Naive B cell (primary cell): Measurements from ENCODE around the gene MYO1D. TPM values are rescaled to one million over a fixed set of nuclear protein-coding genes. Genes with fewer than 3 reads are reported as not detected.
A peak's percentile ranks its signal among the peaks of the same experiment; 100 is the strongest.
"Not testable (repeated sequence)": the region's sequence is repeated elsewhere in the genome, so short reads cannot be mapped to it uniquely, and the experiment has no call there.

Experiments
- ATAC-seq, 2 donors: fragments of 150-1000 bp; cut with Tn5 transposase; 2 replicates each; pipeline ENCODE4 v1.10.0; 2021; ENCODE audit warnings: low read depth in 2 of 2, mild to moderate bottlenecking in 2 of 2, moderate library complexity in 2 of 2
- DNase-seq: peaks from one replicate; pipeline ENCODE4 v3.0.0; 2022
- H3K27ac Mint-ChIP-seq, 6 donors: one replicate each; pipeline ENCODE4 v1.8.0; 2020 to 2022; ENCODE audit warnings: mild to moderate bottlenecking in 6 of 6, mixed read lengths in 6 of 6, moderate library complexity in 5 of 6, inconsistent platforms in 2 of 6
- H3K27me3 Mint-ChIP-seq, 3 donors: one replicate each; pipeline ENCODE4 v1.8.0; 2021 to 2022; ENCODE audit warnings: mixed read lengths in 3 of 3, mild to moderate bottlenecking in 1 of 3
- H3K36me3 Mint-ChIP-seq, 2 donors: one replicate each; pipeline ENCODE4 v1.8.0; 2020 to 2022; ENCODE audit warnings: mixed read lengths in 2 of 2, inconsistent platforms in 1 of 2, mild to moderate bottlenecking in 1 of 2
- H3K4me1 Mint-ChIP-seq, 3 donors: one replicate each; pipeline ENCODE4 v1.8.0; 2020 to 2022; ENCODE audit warnings: mixed read lengths in 3 of 3, inconsistent platforms in 1 of 3, mild to moderate bottlenecking in 1 of 3, moderate library complexity in 1 of 3
- H3K4me3 Mint-ChIP-seq, 8 donors: one replicate each; pipeline ENCODE4 v1.8.0; 2020 to 2022; ENCODE audit warnings: mild to moderate bottlenecking in 8 of 8, mixed read lengths in 8 of 8, moderate library complexity in 8 of 8, inconsistent platforms in 2 of 8
- H3K9me3 Mint-ChIP-seq, 7 donors: one replicate each; pipeline ENCODE4 v1.8.0; 2020 to 2022; ENCODE audit warnings: mixed read lengths in 7 of 7, mild to moderate bottlenecking in 5 of 7, inconsistent platforms in 2 of 7, moderate library complexity in 1 of 7
- polyA plus RNA-seq, 6 donors: library from polyadenylated mRNA; unstranded; fragments of 300-500 nt; fragmentation: Illumina TruSeq; gene quantifications; one replicate each; pipeline ENCODE4 v1.2.3, GENCODE V29; 2021; ENCODE audit warnings: low read depth in 6 of 6

Gene MYO1D
- polyA plus RNA-seq, 6 donors from 2014 or later, result 1.9 to 3.7 (median 2.6) TPM

DNA sequence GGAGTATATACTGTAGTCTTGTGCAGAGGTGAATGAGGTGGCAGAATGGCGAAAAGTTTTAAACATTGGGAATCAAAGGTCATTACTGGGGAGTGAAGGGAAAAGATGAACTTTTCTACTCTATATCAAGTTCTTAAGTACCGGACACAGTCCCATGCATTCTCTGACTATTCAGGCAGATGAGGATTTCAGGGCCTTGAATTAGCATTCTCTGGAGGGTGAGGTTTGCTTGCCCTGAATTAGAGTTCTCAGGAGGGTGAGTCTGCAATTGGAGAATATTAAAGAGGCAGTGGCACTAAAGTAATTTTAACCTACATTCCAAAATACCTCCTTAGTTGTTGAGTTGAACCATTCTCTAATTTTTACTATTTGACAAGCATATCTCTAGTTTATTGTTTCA, 423.6 kb downstream of the MYO1D start:
- no peak overlapping the region for H3K4me3 Mint-ChIP-seq
- no peak for ATAC-seq
- peaks cover 17 to 27% of the 10 kb centered on the region in 2 donors for H3K36me3 Mint-ChIP-seq
- no peaks in the 10 kb centered on the region for H3K9me3 Mint-ChIP-seq
- DNase-seq, result no peak
- peaks cover 2 to 21% (median 19%) of the 10 kb centered on the region in 3 donors for H3K4me1 Mint-ChIP-seq
- peak overlapping the region in 2 of 6 donors; percentile 1 to 70 for H3K27ac Mint-ChIP-seq
- no peaks in the 10 kb centered on the region for H3K27me3 Mint-ChIP-seq

DNA sequence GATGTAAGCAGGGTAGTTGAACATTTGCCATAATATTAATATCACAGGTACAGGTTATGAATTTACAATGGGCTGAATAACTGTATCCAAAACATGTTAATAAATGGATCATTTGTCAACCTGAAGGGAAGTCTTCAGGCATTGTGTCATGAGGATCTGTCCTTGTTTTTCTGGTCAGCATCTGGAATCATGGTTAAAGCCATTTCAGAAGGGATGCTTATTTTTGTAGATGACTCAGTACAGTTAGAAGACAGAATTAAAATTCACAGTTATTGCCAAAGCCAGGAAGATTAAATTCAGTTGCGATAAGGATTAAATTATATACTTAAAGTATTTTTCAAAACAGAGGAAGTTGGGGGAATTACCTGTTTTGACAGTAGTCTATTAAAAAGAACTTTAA, 424.6 kb downstream of the MYO1D start:
- H3K4me3 Mint-ChIP-seq, result no peak overlapping the region
- H3K27me3 Mint-ChIP-seq, result no peaks in the 10 kb centered on the region
- H3K9me3 Mint-ChIP-seq, result no peaks in the 10 kb centered on the region
- peaks cover 5 to 17% (median 11%) of the 10 kb centered on the region in 3 donors for H3K4me1 Mint-ChIP-seq
- no peak for DNase-seq
- H3K27ac Mint-ChIP-seq, result peak overlapping the region in 1 of 6 donors; percentile 36
- H3K36me3 Mint-ChIP-seq, result peaks cover 14 to 19% of the 10 kb centered on the region in 2 donors
- no peak for ATAC-seq

DNA sequence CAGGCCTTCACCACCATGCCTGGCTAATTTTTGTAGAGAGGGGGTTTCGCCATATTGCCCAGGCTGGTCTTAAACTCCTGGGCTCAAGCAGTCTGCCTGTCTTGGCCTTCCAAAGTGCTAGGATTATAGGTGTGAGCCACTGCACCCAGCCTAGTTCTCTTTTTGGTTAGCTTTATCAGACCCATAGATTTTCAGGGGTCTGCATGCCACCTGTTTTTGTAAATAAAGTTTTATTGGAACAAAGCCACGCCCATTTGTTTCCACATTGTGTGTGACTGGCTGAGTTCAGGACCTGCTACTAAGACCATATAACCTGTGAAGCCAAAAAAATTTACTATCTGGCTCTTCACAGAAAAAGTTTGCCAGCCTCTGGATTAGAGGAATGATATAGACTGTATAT, 425.0 kb downstream of the MYO1D start:
- peak overlapping the region in 1 of 6 donors; percentile 36 for H3K27ac Mint-ChIP-seq
- DNase-seq (no peak), ATAC-seq (no peak)
- peaks cover 9 to 21% (median 15%) of the 10 kb centered on the region in 3 donors for H3K4me1 Mint-ChIP-seq
- H3K9me3 Mint-ChIP-seq, result no peaks in the 10 kb centered on the region
- H3K4me3 Mint-ChIP-seq, result no peak overlapping the region
- no peaks in the 10 kb centered on the region for H3K27me3 Mint-ChIP-seq
- peaks cover 14 to 19% of the 10 kb centered on the region in 2 donors for H3K36me3 Mint-ChIP-seq

DNA sequence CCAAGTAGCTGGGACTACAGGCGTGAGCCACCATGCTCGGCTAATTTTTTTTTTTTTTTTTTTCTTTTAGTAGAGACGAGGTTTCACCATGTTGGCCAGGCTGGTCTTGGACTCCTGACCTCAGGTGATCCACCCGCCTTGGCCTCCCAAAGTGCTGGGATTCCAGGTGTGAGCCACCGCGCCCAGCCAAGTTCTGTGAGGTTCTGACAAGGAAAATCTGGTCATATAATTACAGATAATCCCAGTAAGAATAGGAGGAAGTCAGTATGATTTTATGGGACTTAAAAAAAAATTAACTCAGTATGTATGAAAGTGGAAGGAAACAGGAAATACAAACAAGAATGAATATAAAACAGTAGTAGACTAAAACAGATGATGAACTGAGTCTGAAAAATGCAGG, 426.5 kb downstream of the MYO1D start:
- H3K4me1 Mint-ChIP-seq, result peaks cover 24 to 31% (median 28%) of the 10 kb centered on the region in 3 donors
- H3K4me3 Mint-ChIP-seq, H3K9me3 Mint-ChIP-seq, H3K27ac Mint-ChIP-seq, DNase-seq, H3K27me3 Mint-ChIP-seq, ATAC-seq: not testable (repeated sequence)
- peaks cover 14 to 19% of the 10 kb centered on the region in 2 donors for H3K36me3 Mint-ChIP-seq

DNA sequence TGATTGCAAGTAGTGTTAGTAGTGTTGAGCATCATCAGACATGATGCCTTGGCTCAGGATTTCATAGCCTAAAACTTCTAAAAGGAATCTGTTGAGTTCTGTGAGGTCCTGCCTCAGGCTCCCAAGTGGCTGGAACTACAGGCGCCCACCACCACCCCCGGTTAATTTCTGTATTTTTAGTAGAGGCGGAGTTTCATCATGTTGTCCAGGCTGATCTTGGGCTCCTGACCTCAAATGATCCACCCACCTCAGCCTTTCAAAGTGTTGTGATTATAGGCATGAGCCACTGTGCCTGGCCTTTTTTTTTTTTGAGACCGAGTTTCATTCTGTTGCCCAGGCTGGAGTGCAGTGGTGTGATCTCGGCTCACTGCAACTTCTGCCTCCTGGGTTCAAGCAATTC, 427.0 kb downstream of the MYO1D start:
- H3K36me3 Mint-ChIP-seq, result peaks cover 11 to 16% of the 10 kb centered on the region in 2 donors

DNA sequence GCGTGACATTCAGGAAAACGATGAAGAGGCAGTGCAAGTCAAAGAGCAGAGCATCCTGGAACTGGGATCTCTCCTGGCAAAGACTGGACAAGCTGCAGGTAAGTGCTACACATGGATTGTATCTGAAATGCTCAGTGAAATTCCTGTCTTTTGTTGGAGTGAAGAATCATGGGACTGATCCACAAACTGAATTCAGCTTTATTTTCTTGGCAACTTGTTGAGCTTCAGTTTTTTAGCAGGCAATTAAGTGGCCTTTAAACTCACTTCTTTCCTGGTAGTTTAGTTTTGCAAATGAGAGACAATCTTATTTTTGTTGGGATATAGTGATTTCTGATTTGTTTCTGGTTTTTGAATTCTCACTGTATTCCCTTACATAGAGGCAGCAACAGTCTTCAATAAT, 430.0 kb downstream of the MYO1D start:
- DNase-seq (no peak), ATAC-seq (no peak)
- Mint-ChIP-seq H3K4me3 (peak overlapping the region in 2 of 8 donors; percentile 5 to 83), H3K9me3 (no peaks in the 10 kb centered on the region), H3K27ac (peak overlapping the region in 1 of 6 donors; percentile 10), H3K4me1 (peaks cover 26 to 37% (median 32%) of the 10 kb centered on the region in 3 donors), H3K36me3 (no peaks in the 10 kb centered on the region), H3K27me3 (no peaks in the 10 kb centered on the region)

More for the DNA sequence above, 427.0 kb downstream of the MYO1D start:
- no peak overlapping the region for H3K27ac Mint-ChIP-seq
- H3K4me3 Mint-ChIP-seq, result peak overlapping the region in 1 of 8 donors; percentile 29
- ATAC-seq, result no peak
- H3K9me3 Mint-ChIP-seq, result no peaks in the 10 kb centered on the region
- no peaks in the 10 kb centered on the region for H3K27me3 Mint-ChIP-seq
- peaks cover 28 to 35% (median 32%) of the 10 kb centered on the region in 3 donors for H3K4me1 Mint-ChIP-seq
- no peak for DNase-seq

DNA sequence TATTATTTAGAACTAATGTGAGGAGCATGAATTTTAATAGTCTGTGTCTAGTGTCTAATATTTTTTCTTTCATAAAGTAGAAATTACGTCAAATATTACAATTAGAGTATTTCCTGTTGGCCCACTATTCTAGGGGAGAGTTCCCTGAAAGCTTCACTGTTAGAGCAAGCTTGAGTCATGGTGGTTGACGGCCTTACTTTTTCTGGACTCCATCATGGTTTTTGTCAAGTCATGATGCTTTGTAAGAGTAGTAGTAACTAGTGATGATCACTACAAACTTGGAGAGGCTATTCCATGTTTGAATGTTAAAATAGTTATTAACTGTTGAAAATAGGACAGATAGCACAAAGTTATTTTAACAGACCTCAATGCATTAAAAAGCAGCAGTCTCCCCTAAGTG, 431.0 kb downstream of the MYO1D start:
- DNase-seq (no peak), ATAC-seq (no peak)
- H3K9me3 Mint-ChIP-seq, result no peaks in the 10 kb centered on the region

DNA sequence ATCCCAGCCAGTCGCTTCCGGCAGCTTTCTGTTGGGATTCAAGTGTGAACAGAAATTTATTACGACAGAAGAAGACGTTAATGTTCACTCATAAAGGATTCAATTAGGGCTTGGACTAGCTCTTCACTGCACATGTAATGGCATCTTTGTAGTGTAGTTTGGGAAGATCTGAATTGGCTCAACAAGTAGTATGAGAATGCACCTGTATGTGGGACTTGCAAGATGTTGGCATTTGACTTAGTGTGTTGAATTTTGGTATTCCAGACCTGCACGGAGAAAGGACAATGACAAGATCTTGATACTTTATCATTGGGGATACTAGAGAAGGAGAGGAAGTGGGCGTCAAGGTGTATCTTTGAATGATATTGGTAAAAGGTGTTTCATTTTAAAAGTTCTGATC, 431.4 kb downstream of the MYO1D start:
- ATAC-seq, result no peak
- Mint-ChIP-seq H3K4me1 (peaks cover 25 to 37% (median 32%) of the 10 kb centered on the region in 3 donors), H3K36me3 (no peaks in the 10 kb centered on the region), H3K9me3 (no peaks in the 10 kb centered on the region), H3K27ac (peak overlapping the region in 5 of 6 donors; percentile 2 to 95 (median 92)), H3K4me3 (peak overlapping the region; percentile 83 to 98 (median 93)), H3K27me3 (no peaks in the 10 kb centered on the region)
- no peak for DNase-seq

More for the DNA sequence above, 431.0 kb downstream of the MYO1D start:
- Mint-ChIP-seq H3K4me1 (peaks cover 26 to 37% (median 32%) of the 10 kb centered on the region in 3 donors), H3K27me3 (no peaks in the 10 kb centered on the region), H3K27ac (peak overlapping the region in 2 of 6 donors; percentile 12 to 92), H3K36me3 (no peaks in the 10 kb centered on the region), H3K4me3 (peak overlapping the region; percentile 83 to 98 (median 93))

DNA sequence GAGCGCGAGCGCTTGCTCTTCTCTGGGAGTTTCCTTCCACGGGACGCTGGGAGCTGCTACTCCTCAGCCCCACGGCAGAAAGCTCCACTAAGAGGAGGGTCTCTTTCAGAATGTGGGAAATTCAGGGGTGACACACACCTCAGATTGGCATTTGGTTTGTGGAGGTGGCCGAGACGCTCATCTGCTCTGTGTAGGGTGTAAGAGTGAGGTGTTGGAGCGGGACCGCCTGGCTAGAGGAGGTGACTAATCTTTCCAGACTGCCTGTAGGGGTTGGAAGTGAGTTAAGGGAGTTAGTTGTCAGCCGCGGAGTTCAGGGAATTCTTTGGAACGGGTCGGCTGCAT, 431.9 kb downstream of the MYO1D start:
- H3K27ac Mint-ChIP-seq, result peak overlapping the region; percentile 2 to 95 (median 86)
- ATAC-seq (no peak), DNase-seq (no peak)
- peaks cover 23 to 37% (median 32%) of the 10 kb centered on the region in 3 donors for H3K4me1 Mint-ChIP-seq
- no peaks in the 10 kb centered on the region for H3K27me3 Mint-ChIP-seq
- H3K36me3 Mint-ChIP-seq, result no peaks in the 10 kb centered on the region
- no peaks in the 10 kb centered on the region for H3K9me3 Mint-ChIP-seq
- peak overlapping the region; percentile 83 to 98 (median 93) for H3K4me3 Mint-ChIP-seq

DNA sequence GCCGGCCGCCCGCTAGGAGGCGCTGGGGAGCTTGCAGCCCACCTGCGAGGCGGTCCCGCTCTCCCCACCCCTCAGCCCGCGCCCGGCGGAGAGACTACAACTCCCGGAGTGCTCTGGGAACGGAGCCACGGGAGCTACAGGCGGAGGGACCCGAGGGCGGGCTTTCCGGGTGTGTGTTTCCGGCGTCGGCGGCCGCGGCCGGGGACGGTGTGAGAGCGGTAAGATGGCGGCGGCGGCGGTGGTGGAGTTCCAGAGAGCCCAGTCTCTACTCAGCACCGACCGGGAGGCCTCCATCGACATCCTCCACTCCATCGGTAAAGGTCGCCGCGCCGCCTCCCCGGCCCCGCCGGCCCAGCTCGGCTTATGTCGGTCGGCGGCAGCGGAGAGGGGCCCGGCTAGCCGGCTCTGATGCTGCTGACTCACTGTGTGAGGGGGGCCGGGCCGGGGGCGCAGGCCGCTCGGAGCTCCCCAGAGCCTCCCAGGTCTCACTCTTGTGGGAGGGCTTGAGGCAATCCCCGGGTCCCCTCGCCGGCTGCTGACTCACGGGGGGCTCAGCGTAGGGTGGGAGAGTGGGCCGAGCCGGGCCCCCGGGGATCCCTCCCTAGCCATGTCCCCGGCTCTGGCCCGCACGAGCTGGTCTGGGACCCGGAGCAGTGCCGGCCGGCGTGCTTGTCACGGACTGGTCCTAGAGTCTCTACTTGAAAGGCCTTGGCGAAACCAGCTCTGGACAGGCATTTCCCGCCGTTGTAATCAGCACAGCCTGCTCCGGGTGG, 432.4 kb downstream of the MYO1D start, which contains the start of gene PSMD11:
PSMD11 (plus strand) TSS at position 210 of the 773 bp plus-strand sequence; CDS start at position 224, 14 bp downstream.
- Mint-ChIP-seq H3K36me3 (no peaks in the 10 kb centered on the region), H3K27ac (peak within 1 kb of the TSS; percentile 2 to 95 (median 86)), H3K9me3 (no peaks in the 10 kb centered on the region), H3K4me1 (peaks cover 22 to 35% (median 32%) of the 10 kb centered on the region in 3 donors), H3K27me3 (no peaks in the 10 kb centered on the region), H3K4me3 (peak within 1 kb of the TSS; percentile 83 to 98 (median 93))
- peak; percentile 99 for DNase-seq
- peak; percentile 96 for ATAC-seq

DNA sequence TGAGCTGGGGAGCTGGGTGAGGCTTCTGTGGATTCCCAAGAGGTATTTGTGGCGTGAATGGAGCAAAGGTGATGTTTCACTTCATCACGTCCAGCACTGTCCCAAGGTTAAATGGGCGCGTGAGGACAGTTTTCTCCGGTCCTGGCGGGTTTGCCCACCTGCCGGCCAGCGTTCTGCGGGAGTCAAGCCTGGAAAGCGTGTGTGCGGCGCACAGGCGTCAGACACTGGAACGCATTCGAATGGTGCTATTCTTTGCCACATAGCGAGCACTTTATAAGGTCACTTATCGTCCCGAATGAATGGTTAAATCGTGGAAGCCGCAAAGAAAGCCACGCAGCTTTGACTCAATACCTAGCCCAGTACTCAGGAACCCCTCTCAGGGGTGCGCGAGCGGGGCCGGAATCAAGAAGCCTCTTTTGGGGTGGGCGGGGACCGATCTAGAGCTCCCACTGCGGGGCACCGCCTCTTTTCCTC, 433.1 kb downstream of the MYO1D start:
- DNase-seq, result no peak
- Mint-ChIP-seq H3K27me3 (no peaks in the 10 kb centered on the region), H3K27ac (peak overlapping the region in 4 of 6 donors; percentile 79 to 93 (median 86))

More for the DNA sequence above, 433.1 kb downstream of the MYO1D start:
- H3K36me3 Mint-ChIP-seq, result no peaks in the 10 kb centered on the region
- ATAC-seq, result no peak
- H3K4me1 Mint-ChIP-seq, result peaks cover 19 to 35% (median 32%) of the 10 kb centered on the region in 3 donors
- no peaks in the 10 kb centered on the region for H3K9me3 Mint-ChIP-seq
- H3K4me3 Mint-ChIP-seq, result peak overlapping the region; percentile 83 to 98 (median 90)
